ENCODE measurements around the gene JMJD7. TPM values are rescaled to one million over a fixed set of nuclear protein-coding genes. Genes with fewer than 3 reads are reported as not detected.

Gene JMJD7
- total and polyA plus RNA-seq, 2 donors = 7.2 to 15.6 TPM

DNA sequence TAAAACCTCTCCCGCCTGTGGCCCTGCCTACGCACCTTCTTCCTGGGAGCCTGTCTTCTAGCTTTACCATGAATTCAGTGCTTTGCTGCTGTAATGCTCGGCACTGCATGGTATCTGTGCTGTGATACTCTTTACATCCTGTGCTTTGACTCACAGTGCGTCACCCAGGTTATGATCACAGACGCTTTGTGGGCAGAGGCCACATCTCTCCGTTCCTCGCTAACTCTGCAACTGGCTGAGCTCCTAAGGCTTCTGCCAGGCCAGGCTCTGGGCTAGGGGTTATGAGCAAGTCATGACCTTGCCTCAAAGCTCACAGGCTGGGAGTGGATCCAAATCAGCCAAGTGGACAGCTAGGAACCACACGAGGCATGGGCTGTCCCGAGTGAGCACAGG lies 42.8 kb downstream of the JMJD7 start:
- DNase-seq (ENCODE audit: low read depth in 6 of 9, low spot score in 9 of 9) = peak in 5 of 9 donors; percentile 16 to 70 (median 22)
- H3K4me3 ChIP-seq (ENCODE audit: low read length in 2 of 2) = no peak overlapping the region
- WGBS = 90% methylated on average over 9 of the region's 9 CpGs
- H3K4me1 ChIP-seq (ENCODE audit: control insufficient read depth in 2 of 2, insufficient read depth in 2 of 2, low read length in 2 of 2) = peaks cover 0 to 12% of the 10 kb centered on the region in 2 donors
- H3K27me3 ChIP-seq (ENCODE audit: control insufficient read depth in 2 of 2, insufficient read depth in 1 of 2, low read length in 1 of 2) = no peaks in the 10 kb centered on the region
- H3K9me3 ChIP-seq (ENCODE audit: control insufficient read depth in 2 of 2, insufficient read depth in 1 of 2, low read length in 1 of 2) = no peaks in the 10 kb centered on the region
- peak overlapping the region in 1 of 2 donors; percentile 37 for H3K27ac ChIP-seq (ENCODE audit: low read depth in 1 of 2, low read length in 1 of 2)
- no peaks in the 10 kb centered on the region for H3K36me3 ChIP-seq (ENCODE audit: control insufficient read depth in 2 of 2, insufficient read depth in 2 of 2, low read length in 1 of 2)

DNA sequence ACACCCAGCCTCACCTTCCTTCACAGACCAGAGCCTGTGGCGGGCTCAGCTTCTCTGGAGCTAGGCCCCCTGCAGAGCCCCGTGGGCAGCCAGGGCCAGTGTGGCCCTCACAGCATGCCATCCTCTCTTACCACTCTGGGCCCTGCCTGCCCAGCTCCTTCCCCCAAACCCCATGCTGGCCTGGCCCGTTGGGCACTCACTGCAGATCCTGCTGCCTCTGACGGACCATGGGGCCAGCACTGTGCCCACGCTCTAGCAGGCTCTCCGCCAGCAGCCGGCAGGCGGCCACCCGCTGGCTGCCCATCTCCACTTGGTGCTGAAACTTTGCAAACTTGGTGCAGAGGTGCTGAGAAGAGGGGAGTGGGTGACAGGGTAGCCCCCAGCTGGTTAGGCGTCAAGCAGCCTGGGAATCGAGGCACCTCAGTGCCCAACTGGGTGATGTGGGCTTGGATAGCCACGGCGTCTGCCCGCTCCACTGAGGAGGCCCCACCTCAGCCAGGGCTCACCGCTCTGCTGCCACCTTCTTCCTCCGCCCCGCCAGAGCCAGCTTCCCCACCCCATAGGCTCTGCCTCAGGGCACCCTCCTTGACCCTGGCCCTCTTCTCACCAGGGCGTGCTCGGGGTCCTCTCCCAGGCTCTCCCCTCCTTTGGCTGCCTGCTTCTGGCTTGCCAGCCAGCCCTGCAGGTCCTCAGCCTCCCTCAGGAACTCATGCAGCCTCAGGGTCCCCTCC lies 43.4 kb downstream of the JMJD7 start:
- Histone ChIP-seq H3K27me3 (ENCODE audit: control insufficient read depth in 2 of 2, insufficient read depth in 1 of 2, low read length in 1 of 2) (no peaks in the 10 kb centered on the region), H3K27ac (ENCODE audit: low read depth in 1 of 2, low read length in 1 of 2) (peak overlapping the region in 1 of 2 donors; percentile 10), H3K9me3 (ENCODE audit: control insufficient read depth in 2 of 2, insufficient read depth in 1 of 2, low read length in 1 of 2) (no peaks in the 10 kb centered on the region), H3K36me3 (ENCODE audit: control insufficient read depth in 2 of 2, insufficient read depth in 2 of 2, low read length in 1 of 2) (no peaks in the 10 kb centered on the region), H3K4me3 (ENCODE audit: low read length in 2 of 2) (no peak overlapping the region), H3K4me1 (ENCODE audit: control insufficient read depth in 2 of 2, insufficient read depth in 2 of 2, low read length in 2 of 2) (peaks cover 0 to 12% of the 10 kb centered on the region in 2 donors)
- WGBS = 96% methylated on average over 19 of the region's 19 CpGs
- no peak for DNase-seq (ENCODE audit: low read depth in 6 of 9, low spot score in 9 of 9)

DNA sequence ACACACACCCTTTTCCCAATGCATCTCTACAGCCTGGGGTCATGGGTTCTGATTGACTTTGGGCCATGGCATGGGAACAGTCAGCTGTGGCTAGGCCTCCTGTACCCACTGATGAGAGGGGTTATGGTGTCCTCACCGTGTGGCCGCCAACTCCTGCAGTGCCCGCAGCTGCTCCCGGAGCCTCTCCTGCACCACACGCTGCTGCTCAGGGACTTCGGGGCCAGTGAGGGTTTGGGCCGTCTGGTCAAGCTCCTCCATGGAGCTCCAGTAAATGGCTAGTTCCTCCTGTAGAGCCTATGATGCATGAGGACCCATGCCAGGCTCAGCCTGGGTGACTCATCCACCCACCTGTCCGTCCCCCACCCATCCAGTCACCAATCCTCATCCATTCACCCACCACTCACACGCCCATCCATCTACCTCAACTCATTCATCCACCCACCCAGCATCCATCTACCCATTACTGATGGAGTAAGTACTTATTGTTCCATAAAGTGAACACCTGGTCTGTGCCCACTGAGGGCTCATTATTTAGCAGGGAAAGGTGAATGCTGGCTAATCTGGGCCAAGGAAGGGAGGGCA lies 44.4 kb downstream of the JMJD7 start:
- Histone ChIP-seq H3K4me1 (ENCODE audit: control insufficient read depth in 2 of 2, insufficient read depth in 2 of 2, low read length in 2 of 2) (peaks cover 0 to 12% of the 10 kb centered on the region in 2 donors), H3K4me3 (ENCODE audit: low read length in 2 of 2) (no peak overlapping the region), H3K27ac (ENCODE audit: low read depth in 1 of 2, low read length in 1 of 2) (no peak overlapping the region), H3K27me3 (ENCODE audit: control insufficient read depth in 2 of 2, insufficient read depth in 1 of 2, low read length in 1 of 2) (no peaks in the 10 kb centered on the region), H3K36me3 (ENCODE audit: control insufficient read depth in 2 of 2, insufficient read depth in 2 of 2, low read length in 1 of 2) (no peaks in the 10 kb centered on the region), H3K9me3 (ENCODE audit: control insufficient read depth in 2 of 2, insufficient read depth in 1 of 2, low read length in 1 of 2) (no peaks in the 10 kb centered on the region)
- 96% methylated on average over 9 of the region's 9 CpGs for WGBS
- DNase-seq (ENCODE audit: low read depth in 6 of 9, low spot score in 9 of 9) = no peak

DNA sequence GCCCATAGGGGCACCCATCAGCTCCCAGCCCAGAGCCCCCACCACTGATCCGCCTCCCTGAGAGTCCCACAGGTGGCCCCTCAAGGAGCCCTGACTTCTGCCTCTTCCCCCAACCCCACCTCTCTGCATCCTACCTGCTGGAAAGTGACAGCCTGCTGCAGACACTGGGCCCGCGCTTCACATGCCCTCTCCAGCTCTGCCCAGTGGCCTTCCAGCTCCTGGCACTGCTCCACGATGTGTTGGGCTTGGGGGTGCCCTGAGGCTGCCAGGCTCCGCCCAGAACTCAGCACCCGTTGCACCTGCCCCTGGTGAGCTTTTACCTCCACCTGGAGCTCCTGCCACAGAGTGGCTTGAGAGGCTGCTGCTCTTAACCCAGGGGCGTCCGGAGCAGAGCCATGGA lies 45.8 kb downstream of the JMJD7 start:
- WGBS = 95% methylated on average over 8 of the region's 8 CpGs
- no peak overlapping the region for H3K27ac ChIP-seq (ENCODE audit: low read depth in 1 of 2, low read length in 1 of 2)
- no peaks in the 10 kb centered on the region for H3K36me3 ChIP-seq (ENCODE audit: control insufficient read depth in 2 of 2, insufficient read depth in 2 of 2, low read length in 1 of 2)
- H3K9me3 ChIP-seq (ENCODE audit: control insufficient read depth in 2 of 2, insufficient read depth in 1 of 2, low read length in 1 of 2) = no peaks in the 10 kb centered on the region
- H3K27me3 ChIP-seq (ENCODE audit: control insufficient read depth in 2 of 2, insufficient read depth in 1 of 2, low read length in 1 of 2) = no peaks in the 10 kb centered on the region
- H3K4me3 ChIP-seq (ENCODE audit: low read length in 2 of 2) = no peak overlapping the region
- peaks cover 0 to 12% of the 10 kb centered on the region in 2 donors for H3K4me1 ChIP-seq (ENCODE audit: control insufficient read depth in 2 of 2, insufficient read depth in 2 of 2, low read length in 2 of 2)
- no peak for DNase-seq (ENCODE audit: low read depth in 6 of 9, low spot score in 9 of 9)

DNA sequence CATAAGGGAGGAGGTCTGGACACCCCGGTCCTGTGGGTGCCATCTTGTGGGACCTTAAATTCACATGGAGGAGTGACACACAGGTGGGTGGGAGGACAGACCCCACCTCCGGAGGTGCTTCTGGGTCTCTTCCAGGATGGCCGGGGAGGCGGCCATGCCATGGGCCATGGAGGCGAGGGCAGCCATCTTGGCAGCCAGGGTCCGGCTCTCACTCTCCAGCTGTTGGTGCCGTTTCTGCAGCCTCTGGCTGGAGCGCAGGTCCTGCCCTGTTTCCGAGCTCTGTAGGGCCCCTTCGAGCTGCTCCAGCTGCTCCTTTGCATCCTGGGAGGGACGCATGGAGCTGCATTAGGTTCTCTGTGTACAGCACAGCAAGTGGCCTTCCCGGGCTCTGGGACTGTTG lies 46.8 kb downstream of the JMJD7 start:
- H3K4me3 ChIP-seq (ENCODE audit: low read length in 2 of 2) = no peak overlapping the region
- no peaks in the 10 kb centered on the region for H3K9me3 ChIP-seq (ENCODE audit: control insufficient read depth in 2 of 2, insufficient read depth in 1 of 2, low read length in 1 of 2)
- no peaks in the 10 kb centered on the region for H3K36me3 ChIP-seq (ENCODE audit: control insufficient read depth in 2 of 2, insufficient read depth in 2 of 2, low read length in 1 of 2)
- H3K4me1 ChIP-seq (ENCODE audit: control insufficient read depth in 2 of 2, insufficient read depth in 2 of 2, low read length in 2 of 2) = peaks cover 0 to 12% of the 10 kb centered on the region in 2 donors
- H3K27me3 ChIP-seq (ENCODE audit: control insufficient read depth in 2 of 2, insufficient read depth in 1 of 2, low read length in 1 of 2) = peaks cover 0 to 2% of the 10 kb centered on the region in 2 donors
- H3K27ac ChIP-seq (ENCODE audit: low read depth in 1 of 2, low read length in 1 of 2) = no peak overlapping the region
- DNase-seq (ENCODE audit: low read depth in 6 of 9, low spot score in 9 of 9) = no peak
- 98% methylated on average over 12 of the region's 12 CpGs for WGBS

DNA sequence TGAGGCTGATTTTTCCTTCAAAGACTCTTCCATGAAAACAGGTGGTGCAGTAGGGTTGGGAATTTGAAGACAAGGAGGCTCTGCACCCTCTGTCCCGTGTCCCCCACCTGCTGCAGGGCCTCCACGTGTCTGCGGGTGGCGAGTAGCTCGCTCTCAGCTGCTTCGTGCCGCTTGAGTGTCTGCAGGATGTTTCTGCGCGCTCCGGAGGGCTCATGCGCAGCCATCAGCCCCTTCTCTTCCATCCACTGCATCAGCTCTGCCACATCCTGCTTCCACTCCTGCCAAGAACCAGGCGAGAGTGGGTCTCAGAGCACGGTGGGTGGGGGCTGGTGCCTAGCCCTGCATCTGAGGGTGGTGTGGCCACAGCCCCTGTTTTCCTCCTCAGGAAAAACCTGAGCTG lies 48.1 kb downstream of the JMJD7 start:
- WGBS = 86% methylated on average over 13 of the region's 13 CpGs
- no peak overlapping the region for H3K27ac ChIP-seq (ENCODE audit: low read depth in 1 of 2, low read length in 1 of 2)
- no peak for DNase-seq (ENCODE audit: low read depth in 6 of 9, low spot score in 9 of 9)
- peaks cover 0 to 11% of the 10 kb centered on the region in 2 donors for H3K27me3 ChIP-seq (ENCODE audit: control insufficient read depth in 2 of 2, insufficient read depth in 1 of 2, low read length in 1 of 2)
- no peaks in the 10 kb centered on the region for H3K36me3 ChIP-seq (ENCODE audit: control insufficient read depth in 2 of 2, insufficient read depth in 2 of 2, low read length in 1 of 2)
- H3K4me3 ChIP-seq (ENCODE audit: low read length in 2 of 2) = no peak overlapping the region
- no peaks in the 10 kb centered on the region for H3K9me3 ChIP-seq (ENCODE audit: control insufficient read depth in 2 of 2, insufficient read depth in 1 of 2, low read length in 1 of 2)
- H3K4me1 ChIP-seq (ENCODE audit: control insufficient read depth in 2 of 2, insufficient read depth in 2 of 2, low read length in 2 of 2) = peaks cover 0 to 4% of the 10 kb centered on the region in 2 donors

DNA sequence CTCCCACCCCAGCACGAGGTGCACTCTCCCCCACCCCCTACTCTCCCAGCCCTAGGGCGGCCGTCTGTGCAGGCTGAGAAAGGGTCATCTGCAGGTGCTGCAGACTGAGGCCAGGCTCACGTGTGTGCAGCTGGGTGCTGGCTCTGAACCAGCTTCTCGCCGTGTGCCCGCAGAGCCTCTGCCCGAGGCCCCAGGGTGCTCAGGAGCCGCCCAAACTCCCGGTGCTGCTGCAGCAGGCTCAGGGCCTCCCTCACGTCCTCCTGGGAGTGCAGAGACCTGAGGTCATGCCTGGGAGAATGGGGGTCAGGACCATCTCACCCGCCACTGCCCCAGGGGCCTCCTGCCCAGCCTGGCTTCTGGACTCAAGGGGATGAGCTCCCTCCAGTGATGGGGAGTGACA lies 48.8 kb downstream of the JMJD7 start:
- Histone ChIP-seq H3K9me3 (ENCODE audit: control insufficient read depth in 2 of 2, insufficient read depth in 1 of 2, low read length in 1 of 2) (no peaks in the 10 kb centered on the region), H3K36me3 (ENCODE audit: control insufficient read depth in 2 of 2, insufficient read depth in 2 of 2, low read length in 1 of 2) (no peaks in the 10 kb centered on the region), H3K27ac (ENCODE audit: low read depth in 1 of 2, low read length in 1 of 2) (no peak overlapping the region), H3K4me1 (ENCODE audit: control insufficient read depth in 2 of 2, insufficient read depth in 2 of 2, low read length in 2 of 2) (no peaks in the 10 kb centered on the region), H3K4me3 (ENCODE audit: low read length in 2 of 2) (no peak overlapping the region), H3K27me3 (ENCODE audit: control insufficient read depth in 2 of 2, insufficient read depth in 1 of 2, low read length in 1 of 2) (peaks cover under 1 to 18% of the 10 kb centered on the region in 2 donors)
- DNase-seq (ENCODE audit: low read depth in 6 of 9, low spot score in 9 of 9) = no peak
- 89% methylated on average over 12 of the region's 12 CpGs for whole genome bisulfite sequencing

DNA sequence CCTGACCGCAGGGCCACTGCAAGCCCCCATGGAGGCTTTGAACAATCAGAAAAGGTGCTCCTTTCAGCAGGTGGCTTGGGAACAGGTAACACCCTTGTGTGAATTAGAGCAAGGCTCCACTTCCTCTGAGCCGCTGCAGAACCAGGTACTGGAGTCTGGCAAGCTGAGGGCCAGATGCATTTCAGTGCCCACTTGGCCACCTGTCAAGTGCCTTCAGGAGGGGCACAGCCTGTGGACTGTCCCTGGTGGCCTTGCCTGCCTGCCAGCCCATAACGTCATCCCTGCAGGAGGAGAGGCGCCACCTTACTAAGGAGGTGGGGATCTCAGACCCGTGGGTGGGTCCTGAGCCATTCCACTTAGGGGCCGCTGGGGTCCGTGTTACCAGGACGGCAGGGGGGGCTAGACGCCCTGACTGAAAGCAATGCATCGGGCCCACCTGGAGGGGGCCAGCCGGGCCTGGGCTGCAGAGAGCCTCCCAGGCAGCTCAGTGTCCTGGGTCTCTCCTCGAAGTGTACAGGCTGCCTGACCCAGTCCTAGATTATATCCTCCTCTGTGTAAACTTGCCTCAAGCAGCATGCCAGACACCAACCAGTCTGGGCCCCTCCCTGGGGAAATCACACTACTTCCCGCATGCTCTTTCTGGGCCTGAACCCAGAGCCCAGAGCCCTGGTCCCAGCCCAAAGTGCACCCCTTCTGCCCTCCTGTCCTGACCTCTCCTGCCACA lies 49.9 kb downstream of the JMJD7 start:
- peaks cover 6 to 29% of the 10 kb centered on the region in 2 donors for H3K27me3 ChIP-seq (ENCODE audit: control insufficient read depth in 2 of 2, insufficient read depth in 1 of 2, low read length in 1 of 2)
- DNase-seq (ENCODE audit: low read depth in 6 of 9, low spot score in 9 of 9) = no peak
- no peak overlapping the region for H3K27ac ChIP-seq (ENCODE audit: low read depth in 1 of 2, low read length in 1 of 2)
- no peaks in the 10 kb centered on the region for H3K36me3 ChIP-seq (ENCODE audit: control insufficient read depth in 2 of 2, insufficient read depth in 2 of 2, low read length in 1 of 2)
- H3K9me3 ChIP-seq (ENCODE audit: control insufficient read depth in 2 of 2, insufficient read depth in 1 of 2, low read length in 1 of 2) = peaks cover 0 to 4% of the 10 kb centered on the region in 2 donors
- H3K4me3 ChIP-seq (ENCODE audit: low read length in 2 of 2) = no peak overlapping the region
- 91% methylated on average over 13 of the region's 13 CpGs for WGBS
- peaks cover 0 to 7% of the 10 kb centered on the region in 2 donors for H3K4me1 ChIP-seq (ENCODE audit: control insufficient read depth in 2 of 2, insufficient read depth in 2 of 2, low read length in 2 of 2)

DNA sequence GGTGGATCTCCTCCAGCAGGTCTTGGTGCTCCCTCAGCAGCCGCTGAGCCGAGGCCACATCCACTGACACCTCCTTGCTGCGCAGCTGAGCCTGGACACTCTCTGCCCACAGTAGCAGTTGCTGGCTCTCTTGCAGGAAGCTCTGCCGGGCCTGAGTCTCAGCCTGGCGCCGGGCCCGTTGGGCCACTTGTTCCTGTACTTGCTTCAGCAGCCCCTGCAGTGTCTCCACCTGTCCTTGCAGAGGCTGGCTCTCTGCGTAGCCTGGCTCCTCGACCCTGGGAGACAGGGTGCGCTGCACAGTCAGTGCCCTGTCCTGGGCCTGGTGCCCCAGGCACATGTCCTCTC lies 50.4 kb downstream of the JMJD7 start:
- Histone ChIP-seq H3K9me3 (ENCODE audit: control insufficient read depth in 2 of 2, insufficient read depth in 1 of 2, low read length in 1 of 2) (peaks cover 0 to 4% of the 10 kb centered on the region in 2 donors), H3K27ac (ENCODE audit: low read depth in 1 of 2, low read length in 1 of 2) (no peak overlapping the region), H3K36me3 (ENCODE audit: control insufficient read depth in 2 of 2, insufficient read depth in 2 of 2, low read length in 1 of 2) (no peaks in the 10 kb centered on the region), H3K4me3 (ENCODE audit: low read length in 2 of 2) (no peak overlapping the region), H3K4me1 (ENCODE audit: control insufficient read depth in 2 of 2, insufficient read depth in 2 of 2, low read length in 2 of 2) (peaks cover 3 to 12% of the 10 kb centered on the region in 2 donors), H3K27me3 (ENCODE audit: control insufficient read depth in 2 of 2, insufficient read depth in 1 of 2, low read length in 1 of 2) (peaks cover 6 to 34% of the 10 kb centered on the region in 2 donors)
- WGBS = 94% methylated on average over 10 of the region's 10 CpGs
- DNase-seq (ENCODE audit: low read depth in 6 of 9, low spot score in 9 of 9) = no peak

Measured in thymus (tissue), 11 donors.